ENCODE measurements around the gene ICAM2.
"Not testable (repeated sequence)": the region's sequence is repeated elsewhere in the genome, so short reads cannot be mapped to it uniquely, and the experiment has no call there.

Gene ICAM2

GRCh38 chr17:64009571-64010402, 10.6 kb downstream of the ICAM2 start:
- no peak for DNase-seq (ENCODE audit: low spot score)

GRCh38 chr17:64008830-64009229, 11.6 kb downstream of the ICAM2 start:
- no peak for DNase-seq (ENCODE audit: low spot score)

- no peak for DNase-seq (ENCODE audit: low spot score)
These were observed 12.1 kb downstream of the ICAM2 start for GRCh38 chr17:64008346-64008745.

GRCh38 chr17:64007838-64008282, 12.6 kb downstream of the ICAM2 start:
- DNase-seq (ENCODE audit: low spot score) = no peak

GRCh38 chr17:64007089-64007837, 13.2 kb downstream of the ICAM2 start:
- DNase-seq (ENCODE audit: low spot score) = not testable (repeated sequence)

- no peak for DNase-seq (ENCODE audit: low spot score)
These were observed 13.9 kb downstream of the ICAM2 start for GRCh38 chr17:64006361-64007088.

GRCh38 chr17:64005734-64006167, 14.7 kb downstream of the ICAM2 start:
- peak; percentile 47 for DNase-seq (ENCODE audit: low spot score)

GRCh38 chr17:64004903-64005733, 15.3 kb downstream of the ICAM2 start:
- no peak for DNase-seq (ENCODE audit: low spot score)

GRCh38 chr17:64004218-64004770, 16.1 kb downstream of the ICAM2 start:
- DNase-seq (ENCODE audit: low spot score) = no peak

- DNase-seq (ENCODE audit: low spot score) = no peak
These were observed 16.8 kb downstream of the ICAM2 start for GRCh38 chr17:64003526-64004121.

GRCh38 chr17:64002658-64003525, 17.5 kb downstream of the ICAM2 start:
- DNase-seq (ENCODE audit: low spot score) = no peak

GRCh38 chr17:64001763-64002529, 18.5 kb downstream of the ICAM2 start:
- DNase-seq (ENCODE audit: low spot score) = no peak

GRCh38 chr17:64001091-64001579, 19.3 kb downstream of the ICAM2 start:
- DNase-seq (ENCODE audit: low spot score) = no peak

- DNase-seq (ENCODE audit: low spot score) = no peak
These were observed 20.5 kb downstream of the ICAM2 start for GRCh38 chr17:63999680-64000531.

GRCh38 chr17:63998721-63999679, 21.4 kb downstream of the ICAM2 start:
- DNase-seq (ENCODE audit: low spot score) = no peak

GRCh38 chr17:63998050-63998720, 22.2 kb downstream of the ICAM2 start, which contains the start of gene PRR29:
TSS of gene PRR29 (plus strand) at chr17:63998351. CDS start at chr17:63998365, 14 bp downstream.
- DNase-seq (ENCODE audit: low spot score) = peak; percentile 71

Data from LoVo (cell line).